ENCODE results near the gene FAM9C.

- TF ChIP-seq, protein P1, sequence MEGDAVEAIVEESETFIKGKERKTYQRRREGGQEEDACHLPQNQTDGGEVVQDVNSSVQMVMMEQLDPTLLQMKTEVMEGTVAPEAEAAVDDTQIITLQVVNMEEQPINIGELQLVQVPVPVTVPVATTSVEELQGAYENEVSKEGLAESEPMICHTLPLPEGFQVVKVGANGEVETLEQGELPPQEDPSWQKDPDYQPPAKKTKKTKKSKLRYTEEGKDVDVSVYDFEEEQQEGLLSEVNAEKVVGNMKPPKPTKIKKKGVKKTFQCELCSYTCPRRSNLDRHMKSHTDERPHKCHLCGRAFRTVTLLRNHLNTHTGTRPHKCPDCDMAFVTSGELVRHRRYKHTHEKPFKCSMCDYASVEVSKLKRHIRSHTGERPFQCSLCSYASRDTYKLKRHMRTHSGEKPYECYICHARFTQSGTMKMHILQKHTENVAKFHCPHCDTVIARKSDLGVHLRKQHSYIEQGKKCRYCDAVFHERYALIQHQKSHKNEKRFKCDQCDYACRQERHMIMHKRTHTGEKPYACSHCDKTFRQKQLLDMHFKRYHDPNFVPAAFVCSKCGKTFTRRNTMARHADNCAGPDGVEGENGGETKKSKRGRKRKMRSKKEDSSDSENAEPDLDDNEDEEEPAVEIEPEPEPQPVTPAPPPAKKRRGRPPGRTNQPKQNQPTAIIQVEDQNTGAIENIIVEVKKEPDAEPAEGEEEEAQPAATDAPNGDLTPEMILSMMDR (tag by site-specific recombination; IDR thresholded peaks at IDR 0.05), result no peak
- no peak for TF ChIP-seq ZBTB7A (tag by site-specific recombination; IDR thresholded peaks at IDR 0.05; ENCODE audit: low read depth)
- TF ChIP-seq, protein P2, sequence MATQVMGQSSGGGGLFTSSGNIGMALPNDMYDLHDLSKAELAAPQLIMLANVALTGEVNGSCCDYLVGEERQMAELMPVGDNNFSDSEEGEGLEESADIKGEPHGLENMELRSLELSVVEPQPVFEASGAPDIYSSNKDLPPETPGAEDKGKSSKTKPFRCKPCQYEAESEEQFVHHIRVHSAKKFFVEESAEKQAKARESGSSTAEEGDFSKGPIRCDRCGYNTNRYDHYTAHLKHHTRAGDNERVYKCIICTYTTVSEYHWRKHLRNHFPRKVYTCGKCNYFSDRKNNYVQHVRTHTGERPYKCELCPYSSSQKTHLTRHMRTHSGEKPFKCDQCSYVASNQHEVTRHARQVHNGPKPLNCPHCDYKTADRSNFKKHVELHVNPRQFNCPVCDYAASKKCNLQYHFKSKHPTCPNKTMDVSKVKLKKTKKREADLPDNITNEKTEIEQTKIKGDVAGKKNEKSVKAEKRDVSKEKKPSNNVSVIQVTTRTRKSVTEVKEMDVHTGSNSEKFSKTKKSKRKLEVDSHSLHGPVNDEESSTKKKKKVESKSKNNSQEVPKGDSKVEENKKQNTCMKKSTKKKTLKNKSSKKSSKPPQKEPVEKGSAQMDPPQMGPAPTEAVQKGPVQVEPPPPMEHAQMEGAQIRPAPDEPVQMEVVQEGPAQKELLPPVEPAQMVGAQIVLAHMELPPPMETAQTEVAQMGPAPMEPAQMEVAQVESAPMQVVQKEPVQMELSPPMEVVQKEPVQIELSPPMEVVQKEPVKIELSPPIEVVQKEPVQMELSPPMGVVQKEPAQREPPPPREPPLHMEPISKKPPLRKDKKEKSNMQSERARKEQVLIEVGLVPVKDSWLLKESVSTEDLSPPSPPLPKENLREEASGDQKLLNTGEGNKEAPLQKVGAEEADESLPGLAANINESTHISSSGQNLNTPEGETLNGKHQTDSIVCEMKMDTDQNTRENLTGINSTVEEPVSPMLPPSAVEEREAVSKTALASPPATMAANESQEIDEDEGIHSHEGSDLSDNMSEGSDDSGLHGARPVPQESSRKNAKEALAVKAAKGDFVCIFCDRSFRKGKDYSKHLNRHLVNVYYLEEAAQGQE (tag by site-specific recombination; IDR thresholded peaks at IDR 0.05), result no peak
- TF ChIP-seq ZBTB44 (tag by site-specific recombination; IDR thresholded peaks at IDR 0.05), result no peak
- TF ChIP-seq ZNF133 (tag by site-specific recombination; IDR thresholded peaks at IDR 0.05), result no peak
- TF ChIP-seq ZNF830 (tag by site-specific recombination; IDR thresholded peaks at IDR 0.05; ENCODE audit: low read depth), result no peak
- no peak for TF ChIP-seq ZSCAN5A (tag by site-specific recombination; IDR thresholded peaks at IDR 0.05)
- TF ChIP-seq, protein P3, sequence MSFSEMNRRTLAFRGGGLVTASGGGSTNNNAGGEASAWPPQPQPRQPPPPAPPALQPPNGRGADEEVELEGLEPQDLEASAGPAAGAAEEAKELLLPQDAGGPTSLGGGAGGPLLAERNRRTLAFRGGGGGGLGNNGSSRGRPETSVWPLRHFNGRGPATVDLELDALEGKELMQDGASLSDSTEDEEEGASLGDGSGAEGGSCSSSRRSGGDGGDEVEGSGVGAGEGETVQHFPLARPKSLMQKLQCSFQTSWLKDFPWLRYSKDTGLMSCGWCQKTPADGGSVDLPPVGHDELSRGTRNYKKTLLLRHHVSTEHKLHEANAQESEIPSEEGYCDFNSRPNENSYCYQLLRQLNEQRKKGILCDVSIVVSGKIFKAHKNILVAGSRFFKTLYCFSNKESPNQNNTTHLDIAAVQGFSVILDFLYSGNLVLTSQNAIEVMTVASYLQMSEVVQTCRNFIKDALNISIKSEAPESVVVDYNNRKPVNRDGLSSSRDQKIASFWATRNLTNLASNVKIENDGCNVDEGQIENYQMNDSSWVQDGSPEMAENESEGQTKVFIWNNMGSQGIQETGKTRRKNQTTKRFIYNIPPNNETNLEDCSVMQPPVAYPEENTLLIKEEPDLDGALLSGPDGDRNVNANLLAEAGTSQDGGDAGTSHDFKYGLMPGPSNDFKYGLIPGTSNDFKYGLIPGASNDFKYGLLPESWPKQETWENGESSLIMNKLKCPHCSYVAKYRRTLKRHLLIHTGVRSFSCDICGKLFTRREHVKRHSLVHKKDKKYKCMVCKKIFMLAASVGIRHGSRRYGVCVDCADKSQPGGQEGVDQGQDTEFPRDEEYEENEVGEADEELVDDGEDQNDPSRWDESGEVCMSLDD (tag by site-specific recombination; IDR thresholded peaks at IDR 0.05), result no peak
- TF ChIP-seq ZNF777 (tag by site-specific recombination; IDR thresholded peaks at IDR 0.05; ENCODE audit: borderline replicate concordance), result no peak
- no peak for TF ChIP-seq RBAK (tag by site-specific recombination; IDR thresholded peaks at IDR 0.05)
Measured at GRCh38 chrX:13009844-13010243, 34.6 kb downstream of the FAM9C start.
